Smooth muscle cell of the coronary artery (primary cell): Measurements from ENCODE around the gene PIERCE2. TPM values are rescaled to one million over a fixed set of nuclear protein-coding genes. Genes with fewer than 3 reads are reported as not detected.

Source experiments
- total RNA-seq: library from RNA; depleted of rRNA; stranded (reverse); fragments of >200 nt; gene quantifications from 2 replicates; pipeline ENCODE4 v1.2.3, GENCODE V29; 2014; ENCODE audit warnings: low replicate concordance

PIERCE2 gene, protein sequence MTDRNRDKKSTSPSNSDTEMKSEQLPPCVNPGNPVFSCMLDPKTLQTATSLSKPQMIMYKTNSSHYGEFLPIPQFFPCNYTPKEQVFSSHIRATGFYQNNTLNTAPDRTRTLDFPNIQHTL
- 1.5 and 2.1 TPM in 2 replicates for total RNA-seq

DNA sequence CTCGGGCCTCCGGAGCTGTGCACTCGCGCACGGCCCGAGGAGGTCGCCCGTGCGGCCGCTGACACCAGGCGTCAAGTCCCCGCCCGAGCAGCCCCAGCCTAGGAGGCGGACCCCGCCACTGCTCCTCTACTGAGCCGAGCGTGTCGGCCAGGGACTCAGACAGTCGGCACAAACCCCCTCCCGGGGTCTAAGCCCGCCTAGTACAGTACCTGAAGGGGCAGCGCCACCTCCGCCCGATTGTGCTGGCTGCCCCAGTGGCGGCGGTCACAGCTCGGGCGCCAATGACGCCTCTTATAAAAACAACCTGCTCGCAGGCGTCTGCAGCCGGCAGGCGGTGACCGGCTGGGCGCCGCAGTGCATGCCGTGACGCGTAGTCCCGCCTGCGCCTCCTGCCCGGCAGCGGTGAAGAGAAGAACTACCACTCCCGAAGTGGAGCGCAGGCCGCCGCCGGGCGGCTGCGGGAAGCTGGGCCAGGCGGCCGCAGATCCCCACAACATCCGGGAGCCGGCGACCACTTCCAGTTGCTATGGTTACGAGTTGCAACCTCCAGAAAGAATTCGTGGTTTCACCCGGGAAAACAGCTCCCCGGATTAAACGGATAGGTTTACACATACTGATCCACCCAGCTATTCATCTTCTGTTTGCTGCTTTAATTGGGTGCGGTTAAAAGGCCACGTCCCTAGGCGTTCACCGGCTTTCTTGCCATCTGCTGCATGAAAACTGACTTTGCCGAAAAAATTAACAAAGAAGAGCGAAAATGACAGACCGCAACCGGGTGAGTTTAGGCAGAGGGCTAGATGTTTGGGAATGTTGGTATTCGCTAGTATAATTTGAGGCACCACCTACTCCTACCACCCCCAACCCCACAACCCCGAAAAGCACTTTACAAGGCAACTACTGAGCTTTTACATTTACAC is at the start of gene PIERCE2, which contains the start of gene CCPG1:
Gene PIERCE2 (plus strand): TSS at position 484 of the 917 bp plus-strand sequence. CDS start 274 bp downstream, at position 758.
Gene CCPG1 (minus strand): TSS at position 348 of the 917 bp plus-strand sequence. CDS start 18,935 bp downstream, outside the sequence.

Other genes with a start within 250 kb of the PIERCE2 start
- gene RSL24D1, start 211.6 kb upstream of the PIERCE2 start, total RNA-seq, result 59.8 and 83.9 TPM in 2 replicates
- gene RAB27A, start 118.7 kb upstream of the PIERCE2 start, total RNA-seq, result 7.2 and 7.7 TPM in 2 replicates
- gene PIGBOS1, start 89.4 kb upstream of the PIERCE2 start, total RNA-seq, result 2.8 and 5.6 TPM in 2 replicates
- 8.6 and 13.6 TPM in 2 replicates for gene PIGB, start 89.3 kb upstream of the PIERCE2 start, total RNA-seq
- gene CCPG1, start 136 bp upstream of the PIERCE2 start, total RNA-seq, result 56.9 and 66.5 TPM in 2 replicates
- 2.3 and 3.7 TPM in 2 replicates for gene DNAAF4, start 99.7 kb downstream of the PIERCE2 start, total RNA-seq
- 4.7 and 5.0 TPM in 2 replicates for gene PYGO1, start 179.8 kb downstream of the PIERCE2 start, total RNA-seq